Epithelial cell of umbilical artery (primary cell): ENCODE results near the gene CTH. TPM values are rescaled to one million over a fixed set of nuclear protein-coding genes. Genes with fewer than 3 reads are reported as not detected.

ENCODE experiments used
- total RNA-seq: library from RNA; depleted of rRNA; stranded (reverse); fragments of >200 nt; gene quantifications from 2 replicates; pipeline ENCODE4 v1.2.3, GENCODE V29; 2014

CTH gene
- total RNA-seq: 1.3 and 3.2 TPM in 2 replicates

DNA sequence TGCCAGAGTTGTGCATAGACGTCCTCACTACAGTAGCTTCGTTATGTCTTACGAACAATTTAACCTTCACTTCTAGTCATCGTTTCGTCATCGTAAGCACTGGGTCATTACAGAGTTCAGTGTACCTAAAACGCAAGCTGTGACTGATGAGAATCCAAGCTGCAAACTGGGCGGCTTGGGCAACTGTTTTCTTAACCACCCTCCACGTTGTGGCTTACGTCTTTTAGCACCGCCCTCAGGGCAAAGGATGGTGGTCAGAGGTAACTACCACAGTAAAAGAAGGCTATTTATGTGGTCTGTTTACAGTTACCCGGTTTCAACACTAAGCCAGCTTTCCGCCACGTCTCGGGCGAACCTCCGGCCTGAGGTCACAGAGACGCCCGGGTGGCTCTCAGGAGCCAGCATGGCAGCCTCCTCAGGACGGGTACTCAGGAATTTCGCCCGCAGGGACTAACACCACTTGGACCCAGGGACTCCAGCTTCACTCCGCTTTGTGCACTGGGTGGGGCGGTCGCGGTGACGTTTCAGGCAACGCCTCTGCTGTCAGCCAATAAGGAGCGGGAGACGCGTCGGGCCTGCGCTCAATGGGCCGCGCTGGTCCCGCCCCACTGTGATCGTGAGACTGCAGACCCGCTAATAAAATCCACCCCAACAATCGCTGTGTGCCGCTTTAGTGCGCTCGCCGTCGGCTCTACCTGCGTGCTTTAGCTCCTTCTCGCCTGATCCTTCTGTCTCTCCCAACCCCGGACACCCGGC is at the start of gene CTH:
TSS of gene CTH (plus strand) at position 665 of the 756 bp plus-strand sequence. CDS start 148 bp downstream, outside the sequence.

Other genes with a start within 250 kb of the CTH start
- 29.9 and 30.7 TPM in 2 replicates for gene LRRC40, start 205.7 kb upstream of the CTH start, total RNA-seq
- 87.7 and 93.6 TPM in 2 replicates for gene SRSF11, start 189.9 kb upstream of the CTH start, total RNA-seq
- 24.0 and 27.1 TPM in 2 replicates for gene ANKRD13C, start 56.5 kb upstream of the CTH start, total RNA-seq